Measurements from ENCODE around the gene CD22. TPM values are rescaled to one million over a fixed set of nuclear protein-coding genes. Genes with fewer than 3 reads are reported as not detected.

Gene CD22
- total and polyA plus RNA-seq, 2 donors (not counting 3 experiments of a cell fraction or from before 2014, with no cell fraction given) = not detected

DNA sequence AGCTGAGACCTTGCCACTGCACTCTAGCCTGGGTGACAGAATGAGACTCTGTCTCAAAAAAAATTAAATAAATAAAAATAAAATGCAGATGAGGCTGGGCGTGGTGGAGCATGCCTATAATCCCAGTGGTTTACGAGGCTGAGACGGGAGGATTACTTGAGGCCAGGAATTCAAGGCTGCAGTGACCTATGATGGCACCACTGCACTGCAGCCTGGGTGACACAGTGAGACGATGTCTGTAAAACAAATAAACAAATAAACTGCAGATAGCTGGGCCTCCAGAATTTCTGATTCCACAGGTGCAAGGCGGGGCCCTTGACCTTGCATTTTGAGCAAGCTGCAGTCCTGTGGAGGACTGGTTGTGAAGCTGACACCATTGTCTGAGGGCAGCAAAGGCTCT is 40.1 kb upstream of the CD22 start:
- TF ChIP-seq CTCF (IDR thresholded peaks at IDR 0.05; ENCODE audit: extremely low read depth in 1 of 2, insufficient read depth in 1 of 2, low read depth in 1 of 2, low read length in 2 of 2) (no peak), MAX (IDR thresholded peaks at IDR 0.05; ENCODE audit: insufficient read depth, insufficient read length) (no peak), POLR2AphosphoS5 (IDR thresholded peaks at IDR 0.05; ENCODE audit: insufficient read depth, low read depth, low read length) (no peak), JUN (IDR thresholded peaks at IDR 0.05; ENCODE audit: borderline replicate concordance, insufficient read depth, insufficient read length, low read depth) (no peak), MYC (IDR thresholded peaks at IDR 0.05; ENCODE audit: low read depth, low read length) (no peak), FOS (IDR thresholded peaks at IDR 0.05; ENCODE audit: borderline replicate concordance, insufficient read depth, low read length) (no peak), POLR2A (IDR thresholded peaks at IDR 0.05; ENCODE audit: low read depth, low read length) (no peak), GATA2 (IDR thresholded peaks at IDR 0.05; ENCODE audit: insufficient read depth, insufficient read length, low read depth, low read length) (no peak), EZH2 (IDR thresholded peaks at IDR 0.05; ENCODE audit: borderline replicate concordance, low read depth, low read length, severe bottlenecking) (no peak)
- POLR2A ChIA-PET = no interaction called here
- intact Hi-C loops (cut with micrococcal nuclease) (no loop called here), dilution Hi-C loops (cut with MboI; ENCODE audit: extremely low pct_ligation_motif_present, low sequenced_read_pairs) (no loop called here)
- no peaks in the 10 kb centered on the region for H3K9me3 ChIP-seq (replicated peaks; ENCODE audit: control insufficient read depth, insufficient read depth, low read length)
- no peak for DNase-seq (ENCODE audit: low read depth, low spot score)
- H3K4me3 ChIP-seq (replicated peaks in 1 of 3; ENCODE audit: insufficient read depth in 1 of 3, low read depth in 1 of 3, low read length in 3 of 3) = no peak overlapping the region
- no peaks in the 10 kb centered on the region for H3K79me2 ChIP-seq (ENCODE audit: control insufficient read depth, insufficient read depth, low read length)
- H2AFZ ChIP-seq (ENCODE audit: low read depth, low read length) = no peak overlapping the region
- CTCF ChIA-PET = interaction anchor here (0.9 to 1.1 kb wide), 2 partner anchors 14 to 64 kb away, joined by 3 read pairs; no protein-coding TSS in a partner anchor
- no peaks in the 10 kb centered on the region for H3K9me1 ChIP-seq (replicated peaks; ENCODE audit: control insufficient read depth, extremely low read depth, insufficient read depth, low read length)
- no peaks in the 10 kb centered on the region for H4K20me1 ChIP-seq (replicated peaks; ENCODE audit: control insufficient read depth, extremely low read depth, insufficient read depth, low read length)
- no peak overlapping the region for H3K9ac ChIP-seq (replicated peaks; ENCODE audit: extremely low read depth, insufficient read depth, low read length)
- no peak overlapping the region for H3K27ac ChIP-seq (ENCODE audit: insufficient read depth, low read depth, low read length)
- FAIRE-seq = no peak
- BruUV-seq (replicated peaks) = no TSS peak
- no peak overlapping the region for H3K4me2 ChIP-seq (ENCODE audit: insufficient read depth, low read length)
- peaks cover 0 to 2% of the 10 kb centered on the region in 2 experiments for H3K27me3 ChIP-seq (ENCODE audit: control insufficient read depth in 2 of 2, insufficient read depth in 2 of 2, low read length in 2 of 2)
- no peaks in the 10 kb centered on the region for H3K4me1 ChIP-seq (ENCODE audit: control insufficient read depth, extremely low read depth, insufficient read depth, low read length)
- H3K36me3 ChIP-seq (ENCODE audit: control insufficient read depth in 2 of 2, extremely low read depth in 1 of 2, insufficient read depth in 2 of 2, low read length in 2 of 2) = no peaks in the 10 kb centered on the region
